NCI-H1105 treated with DMSO at 0.1 percent for 48 hours (cell line): ENCODE results near the gene AARS2.

Experiments used
- DNase-seq: peaks from one replicate; lab custom pipeline; 2025; lab: John Stamatoyannopoulos, UW

The AARS2 gene

GRCh38 chr6:44262467-44263353 lies 50.4 kb downstream of the AARS2 start:
- no peak for DNase-seq

- no peak for DNase-seq
Observed at GRCh38 chr6:44261581-44261980, 51.6 kb downstream of the AARS2 start.

GRCh38 chr6:44260451-44261297 lies 52.5 kb downstream of the AARS2 start:
- no peak for DNase-seq

- no peak for DNase-seq
Observed at GRCh38 chr6:44260011-44260410, 53.1 kb downstream of the AARS2 start.

- DNase-seq, result no peak
Observed at GRCh38 chr6:44258921-44259320, 54.2 kb downstream of the AARS2 start.

GRCh38 chr6:44258325-44258863 lies 54.8 kb downstream of the AARS2 start:
- no peak for DNase-seq

- DNase-seq, result no peak
Observed at GRCh38 chr6:44257753-44258324, 55.3 kb downstream of the AARS2 start.

- DNase-seq, result peak; percentile 78
Observed at GRCh38 chr6:44257025-44257752, 56.0 kb downstream of the AARS2 start, which contains the start of gene SLC35B2. Gene SLC35B2 (minus strand): TSS chr6:44257528. CDS start chr6:44257410, 118 bp downstream.

- DNase-seq, result no peak
Observed at GRCh38 chr6:44256775-44257024, 56.4 kb downstream of the AARS2 start.

GRCh38 chr6:44255871-44256774 lies 57.0 kb downstream of the AARS2 start:
- DNase-seq, result peak; percentile 39

- no peak for DNase-seq
Observed at GRCh38 chr6:44255105-44255808, 57.9 kb downstream of the AARS2 start.

- no peak for DNase-seq
Observed at GRCh38 chr6:44254191-44255104, 58.7 kb downstream of the AARS2 start.

- DNase-seq, result peak; percentile 25
Observed at GRCh38 chr6:44253307-44254101, 59.6 kb downstream of the AARS2 start.

GRCh38 chr6:44251576-44252524 lies 61.3 kb downstream of the AARS2 start:
- DNase-seq, result no peak

GRCh38 chr6:44250718-44251123 lies 62.4 kb downstream of the AARS2 start:
- no peak for DNase-seq

GRCh38 chr6:44250067-44250717 lies 63.0 kb downstream of the AARS2 start:
- no peak for DNase-seq
